AG04449 (cell line): Measurements from ENCODE around the gene ABHD12.

Source experiments
- CTCF ChIA-PET: fragments of 350-600 bp; formaldehyde crosslinking; extraction: SDS; loops from one replicate; lab custom pipeline; 2021; ENCODE audit warnings: antibody characterized with exemption; lab: Yijun Ruan, JAX
- POLR2A ChIA-PET: fragments of 400-600, 350-600 bp; formaldehyde crosslinking; extraction: SDS; loops from one replicate; lab custom pipeline; 2020; ENCODE audit warnings: antibody characterized with exemption, inconsistent platforms; lab: Yijun Ruan, JAX
- DNase-seq: peaks from one replicate; pipeline ENCODE4 v3.0.0-alpha.2; 2010; ENCODE audit warnings: low read depth, low spot score
- H3K4me3 ChIP-seq: 2 replicates; pipeline ENCODE4 v1.5.1; 2011; ENCODE audit warnings: low read depth, mild to moderate bottlenecking, control low read depth, low read length
- CTCF ChIP-seq: IDR thresholded peaks from one replicate; pipeline ENCODE4 v1.5.1; 2011; ENCODE audit warnings: mild to moderate bottlenecking, moderate library complexity, low read length, control low read depth, inconsistent platforms; ENCODE audit not compliant: insufficient read depth; ENCODE audit errors: missing control alignments

ABHD12 gene

GRCh38 chr20:25369529-25369928, 21.1 kb downstream of the ABHD12 start:
- no peak overlapping the region for H3K4me3 ChIP-seq
- ChIA-PET CTCF (no interaction called here), POLR2A (no interaction called here)
- DNase-seq = no peak
- TF ChIP-seq CTCF = no peak

GRCh38 chr20:25368976-25369375, 21.7 kb downstream of the ABHD12 start:
- POLR2A ChIA-PET = no interaction called here
- TF ChIP-seq CTCF = no peak
- no peak overlapping the region for H3K4me3 ChIP-seq
- no peak for DNase-seq
- CTCF ChIA-PET = no interaction called here

- ChIA-PET CTCF (no interaction called here), POLR2A (no interaction called here)
- TF ChIP-seq CTCF = no peak
- no peak overlapping the region for H3K4me3 ChIP-seq
- DNase-seq = no peak
Measured at GRCh38 chr20:25368526-25368925, 22.1 kb downstream of the ABHD12 start.

GRCh38 chr20:25364879-25365699, 25.5 kb downstream of the ABHD12 start:
- H3K4me3 ChIP-seq = no peak overlapping the region
- CTCF ChIA-PET = no interaction called here
- no peak for TF ChIP-seq CTCF
- DNase-seq = no peak
- POLR2A ChIA-PET = interaction anchor here (0.7 kb wide), 1 partner anchor 43 kb away, joined by 3 read pairs; no protein-coding TSS in a partner anchor

GRCh38 chr20:25364180-25364788, 26.4 kb downstream of the ABHD12 start:
- POLR2A ChIA-PET = interaction anchor here (0.7 kb wide), 1 partner anchor 42 kb away, joined by 3 read pairs; no protein-coding TSS in a partner anchor
- TF ChIP-seq CTCF = no peak
- DNase-seq = no peak
- no peak overlapping the region for H3K4me3 ChIP-seq
- CTCF ChIA-PET = no interaction called here

GRCh38 chr20:25361287-25361683, 29.4 kb downstream of the ABHD12 start:
- peak; percentile 10 for DNase-seq
- no peak overlapping the region for H3K4me3 ChIP-seq
- no peak for TF ChIP-seq CTCF
- CTCF ChIA-PET = no interaction called here
- POLR2A ChIA-PET = interaction anchor here (1.1 kb wide), 1 partner anchor 114 kb away, joined by 3 read pairs; the partner anchor contains the start of gene PYGB
